ENCODE results near the gene OSTM1.

DNA sequence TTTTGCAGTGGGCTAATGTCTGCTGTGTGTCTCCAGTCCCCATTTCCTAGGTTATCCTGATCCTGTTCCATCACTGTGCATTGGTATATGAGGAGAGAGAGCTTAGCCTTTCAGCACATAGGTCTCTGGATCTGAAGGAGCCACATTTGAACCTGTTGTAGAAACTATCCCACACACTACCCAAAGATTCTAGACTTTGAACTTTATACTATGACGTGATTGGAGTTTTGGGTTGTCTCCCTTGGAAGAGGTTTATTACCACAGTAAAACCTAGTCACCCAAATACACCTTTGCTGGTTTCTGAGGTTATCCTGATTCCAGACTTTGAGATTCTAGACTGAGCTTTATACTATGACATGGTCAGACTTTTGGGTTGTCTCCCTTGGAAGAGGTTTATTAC is 8.0 kb upstream of the OSTM1 start:
- TF ChIP-seq CTCF (optimal IDR thresholded peaks at IDR 0.05 in 1 of 3, IDR thresholded peaks at IDR 0.05 in 1 of 3, conservative IDR thresholded peaks at IDR 0.05 in 1 of 3; ENCODE audit: extremely low read depth in 1 of 3, insufficient read depth in 2 of 3, low read length in 3 of 3) (no peak), EZH2 (IDR thresholded peaks at IDR 0.05; ENCODE audit: low read length) (no peak)

Data from keratinocyte (primary cell).